AG08396 (cell line): ENCODE data around the gene KIRREL3.

ENCODE experiments used
- DNase-seq: peaks from one replicate; pipeline ENCODE4 v3.0.0; 2012; ENCODE audit warnings: low spot score, mixed read lengths

Gene KIRREL3

DNA sequence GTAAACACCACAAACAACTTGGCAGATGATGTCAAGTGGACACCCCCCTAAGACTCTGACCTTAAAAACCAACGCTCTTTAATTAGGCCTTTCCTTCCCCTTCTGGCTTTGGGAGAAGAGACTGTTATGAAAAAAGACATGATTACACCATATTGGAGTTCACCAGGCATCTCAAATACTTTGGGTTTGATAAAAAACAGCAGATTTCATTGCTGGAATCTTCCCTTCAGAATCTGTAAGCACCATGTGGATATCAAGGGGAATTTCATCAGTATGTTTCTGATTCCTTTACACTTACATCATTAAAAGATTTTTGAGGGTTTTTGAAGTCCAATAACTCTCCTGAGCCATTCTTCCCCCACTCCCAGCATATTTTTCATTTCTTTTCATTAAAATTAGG, 85.6 kb downstream of the KIRREL3 start:
- peak; percentile 16 for DNase-seq

GRCh38 chr11:126914166-126914565, 86.4 kb downstream of the KIRREL3 start:
- no peak for DNase-seq

- no peak for DNase-seq
Measured at GRCh38 chr11:126904520-126904919, 96.0 kb downstream of the KIRREL3 start.

- no peak for DNase-seq
Measured at GRCh38 chr11:126901783-126902182, 98.8 kb downstream of the KIRREL3 start.

GRCh38 chr11:126899961-126900748, 100.4 kb downstream of the KIRREL3 start:
- no peak for DNase-seq

DNA sequence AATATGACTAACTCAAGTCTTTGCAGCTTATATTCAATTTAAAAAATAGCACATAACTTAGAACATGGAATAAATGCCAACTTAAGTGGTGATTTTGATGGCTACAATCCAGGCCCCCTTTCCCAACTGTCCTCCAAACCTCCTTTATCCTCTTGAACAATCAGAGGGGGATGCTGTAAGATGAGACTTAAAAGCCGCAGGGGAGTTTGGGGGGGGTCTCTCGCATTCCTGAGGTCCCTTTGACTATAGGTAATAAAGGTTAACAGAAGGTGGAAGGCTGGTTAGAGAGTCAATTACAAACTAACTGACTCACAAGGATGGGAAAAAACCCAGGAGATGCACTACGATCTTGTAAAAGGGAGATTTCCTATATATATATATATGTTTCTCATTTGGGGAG, 101.8 kb downstream of the KIRREL3 start:
- DNase-seq = no peak

- no peak for DNase-seq
Measured at GRCh38 chr11:126897430-126897829, 103.1 kb downstream of the KIRREL3 start.

GRCh38 chr11:126896025-126896424, 104.5 kb downstream of the KIRREL3 start:
- no peak for DNase-seq

DNA sequence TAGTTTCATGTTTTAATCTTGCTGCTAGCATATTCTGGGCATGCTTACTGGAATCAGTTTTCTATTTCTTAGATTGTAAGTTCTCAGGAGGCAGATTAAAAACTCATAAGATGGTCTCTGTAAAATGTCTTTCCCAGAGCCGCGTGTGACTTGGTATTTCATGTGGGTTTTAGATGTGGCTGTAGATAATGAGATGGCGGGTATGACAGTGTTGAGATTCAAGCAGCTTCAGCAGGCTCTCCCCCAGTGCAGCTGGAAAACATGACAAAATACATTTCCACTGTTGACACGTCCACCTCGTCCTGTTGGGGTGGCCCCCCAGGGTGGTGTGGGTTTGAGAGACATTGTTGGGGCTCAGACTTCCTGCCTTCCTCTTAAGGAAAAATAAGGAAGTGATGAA, 106.8 kb downstream of the KIRREL3 start:
- no peak for DNase-seq

GRCh38 chr11:126892756-126893155, 107.8 kb downstream of the KIRREL3 start:
- no peak for DNase-seq

- DNase-seq = peak; percentile 26
Measured at GRCh38 chr11:126891556-126892217, 108.9 kb downstream of the KIRREL3 start.

- DNase-seq = no peak
Measured at GRCh38 chr11:126890561-126890960, 110.0 kb downstream of the KIRREL3 start.

DNA sequence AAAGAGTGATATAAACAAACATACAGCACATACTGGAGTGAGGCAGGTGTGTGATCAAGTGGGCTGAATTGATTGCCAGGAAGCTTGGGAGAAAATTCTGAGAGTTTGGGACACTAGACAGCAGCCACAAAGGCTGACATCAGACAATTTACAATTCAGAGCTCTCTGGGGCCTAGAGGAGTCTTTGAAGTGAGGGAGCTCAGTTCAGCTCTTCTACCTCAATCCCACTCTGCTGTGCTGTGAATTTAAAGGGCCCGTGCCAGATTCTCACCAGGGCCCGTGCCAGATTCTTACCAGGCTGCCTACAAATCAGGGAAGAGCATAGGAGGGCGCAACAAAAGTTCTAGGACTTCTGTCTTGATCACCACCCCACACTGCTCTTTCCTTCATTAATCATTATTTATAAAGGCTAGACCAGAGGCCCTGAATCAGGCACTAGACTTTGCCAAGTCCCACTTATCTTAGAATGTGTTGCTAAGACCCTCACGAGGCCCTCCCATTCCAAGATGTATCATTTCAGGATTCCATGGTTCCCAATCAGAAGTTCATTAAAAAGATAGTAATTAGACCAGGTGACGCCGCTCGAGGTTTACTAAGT, 112.4 kb downstream of the KIRREL3 start:
- DNase-seq = no peak

DNA sequence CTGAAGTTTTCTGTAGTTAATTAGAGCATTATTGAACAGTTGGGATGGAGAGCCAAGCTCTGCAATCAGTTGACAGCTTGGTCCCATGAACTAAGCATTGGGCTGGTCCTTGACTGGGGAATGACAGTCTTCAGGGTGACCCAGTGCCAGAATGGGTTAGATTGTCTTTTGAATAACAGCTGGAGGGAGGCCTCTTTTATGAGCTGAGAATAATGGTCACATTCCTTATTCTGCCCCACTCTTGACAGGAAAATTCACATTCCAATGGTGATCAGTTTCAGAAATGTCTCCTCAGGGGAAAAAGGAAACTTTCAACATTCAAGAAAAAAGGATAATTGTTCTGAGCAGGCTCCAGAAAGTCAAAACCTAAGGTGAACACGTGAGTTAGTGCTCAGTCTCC, 113.9 kb downstream of the KIRREL3 start:
- DNase-seq = no peak

GRCh38 chr11:126886085-126886484, 114.5 kb downstream of the KIRREL3 start:
- DNase-seq = no peak

DNA sequence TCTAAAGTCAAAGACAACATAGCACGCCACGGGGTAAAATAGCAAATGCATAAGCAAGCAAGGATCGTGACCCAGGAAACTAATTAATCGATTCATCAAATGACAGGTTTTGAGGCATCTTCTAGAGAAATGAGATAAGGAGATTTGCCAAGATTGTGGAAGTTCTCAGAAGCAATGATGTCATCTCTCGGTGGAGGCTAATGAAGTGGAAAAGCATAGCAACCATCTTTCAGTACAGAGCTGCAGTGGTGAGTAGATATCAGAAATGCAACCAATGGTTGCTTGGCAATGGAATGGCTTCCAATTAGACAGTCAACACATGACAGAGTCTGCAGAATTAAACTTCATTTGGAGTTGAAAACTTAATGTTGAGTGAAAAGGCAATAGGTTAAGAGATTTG, 116.0 kb downstream of the KIRREL3 start:
- no peak for DNase-seq

DNA sequence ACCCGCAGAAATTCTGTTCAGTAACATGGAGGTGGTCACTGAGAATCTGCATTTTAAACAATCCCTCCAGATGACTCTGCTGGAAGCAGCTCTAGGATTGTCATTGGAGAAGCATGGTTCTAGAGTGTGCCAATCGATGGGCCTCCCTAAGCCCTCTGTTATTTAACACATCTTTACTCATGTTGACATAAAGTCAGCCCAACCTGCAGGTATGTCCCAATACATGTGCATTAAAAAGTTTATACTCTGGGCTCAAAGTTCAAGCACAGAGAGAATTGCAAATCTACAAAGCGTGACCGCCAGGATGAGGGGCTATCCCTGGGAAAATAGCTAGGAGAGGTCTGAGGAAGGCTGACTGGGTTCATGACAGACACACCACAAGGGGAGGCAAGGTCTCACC, 116.4 kb downstream of the KIRREL3 start:
- no peak for DNase-seq

GRCh38 chr11:126880872-126881271, 119.7 kb downstream of the KIRREL3 start:
- no peak for DNase-seq

DNA sequence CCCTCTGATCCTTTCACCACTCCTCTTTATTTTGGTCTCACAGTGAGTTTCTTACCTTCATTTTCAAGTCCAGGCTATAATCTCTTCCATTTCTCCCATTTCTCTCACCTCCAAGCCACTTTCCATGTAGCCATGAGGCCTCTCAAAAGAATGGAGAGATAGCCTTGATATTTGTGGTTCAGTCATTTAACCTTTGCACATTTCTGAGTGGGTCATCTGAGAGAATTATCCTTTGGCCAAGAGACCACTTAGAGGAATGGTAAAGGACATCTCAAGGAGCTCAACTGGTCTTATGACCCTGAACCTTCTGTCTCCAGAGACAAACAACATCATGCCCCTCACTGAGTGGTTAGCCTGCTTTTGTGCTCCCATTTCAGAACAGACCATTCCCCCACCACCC, 121.1 kb downstream of the KIRREL3 start:
- DNase-seq = no peak

GRCh38 chr11:126878913-126879482, 121.6 kb downstream of the KIRREL3 start:
- DNase-seq = no peak

- no peak for DNase-seq
Measured at GRCh38 chr11:126874831-126875230, 125.7 kb downstream of the KIRREL3 start.

DNA sequence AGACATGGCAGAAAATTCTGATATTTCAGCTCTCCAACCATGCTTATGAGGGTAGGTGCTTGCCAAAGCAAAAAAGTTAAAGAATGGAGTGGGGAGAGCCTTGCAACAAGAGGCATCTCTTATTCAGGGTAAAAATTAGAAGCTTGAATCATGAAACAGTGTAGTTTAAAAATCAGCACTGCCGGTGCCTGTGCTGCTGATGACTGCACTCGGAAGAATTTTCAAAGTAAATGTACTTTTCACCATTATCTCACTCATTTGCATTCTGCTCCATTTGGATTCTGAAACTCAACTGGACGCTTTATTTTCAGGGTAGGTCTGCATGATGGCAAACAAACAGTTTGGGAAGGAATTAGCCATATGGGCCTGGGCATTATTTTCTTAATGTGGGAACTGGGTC, 126.3 kb downstream of the KIRREL3 start:
- DNase-seq = peak; percentile 25

GRCh38 chr11:126871792-126872191, 128.8 kb downstream of the KIRREL3 start:
- no peak for DNase-seq
